ENCODE results near the gene FKBP5.
A peak's percentile ranks its signal among the peaks of the same experiment; 100 is the strongest.
"Not testable (repeated sequence)": the region's sequence is repeated elsewhere in the genome, so short reads cannot be mapped to it uniquely, and the experiment has no call there.

Gene FKBP5

GRCh38 chr6:35609588-35609987, 79.1 kb downstream of the FKBP5 start:
- no peak for DNase-seq (ENCODE audit: low read depth)

GRCh38 chr6:35607517-35608233, 81.0 kb downstream of the FKBP5 start:
- DNase-seq (ENCODE audit: low read depth), result no peak

- DNase-seq (ENCODE audit: low read depth), result no peak
These were observed 83.1 kb downstream of the FKBP5 start for GRCh38 chr6:35605600-35605999.

DNA sequence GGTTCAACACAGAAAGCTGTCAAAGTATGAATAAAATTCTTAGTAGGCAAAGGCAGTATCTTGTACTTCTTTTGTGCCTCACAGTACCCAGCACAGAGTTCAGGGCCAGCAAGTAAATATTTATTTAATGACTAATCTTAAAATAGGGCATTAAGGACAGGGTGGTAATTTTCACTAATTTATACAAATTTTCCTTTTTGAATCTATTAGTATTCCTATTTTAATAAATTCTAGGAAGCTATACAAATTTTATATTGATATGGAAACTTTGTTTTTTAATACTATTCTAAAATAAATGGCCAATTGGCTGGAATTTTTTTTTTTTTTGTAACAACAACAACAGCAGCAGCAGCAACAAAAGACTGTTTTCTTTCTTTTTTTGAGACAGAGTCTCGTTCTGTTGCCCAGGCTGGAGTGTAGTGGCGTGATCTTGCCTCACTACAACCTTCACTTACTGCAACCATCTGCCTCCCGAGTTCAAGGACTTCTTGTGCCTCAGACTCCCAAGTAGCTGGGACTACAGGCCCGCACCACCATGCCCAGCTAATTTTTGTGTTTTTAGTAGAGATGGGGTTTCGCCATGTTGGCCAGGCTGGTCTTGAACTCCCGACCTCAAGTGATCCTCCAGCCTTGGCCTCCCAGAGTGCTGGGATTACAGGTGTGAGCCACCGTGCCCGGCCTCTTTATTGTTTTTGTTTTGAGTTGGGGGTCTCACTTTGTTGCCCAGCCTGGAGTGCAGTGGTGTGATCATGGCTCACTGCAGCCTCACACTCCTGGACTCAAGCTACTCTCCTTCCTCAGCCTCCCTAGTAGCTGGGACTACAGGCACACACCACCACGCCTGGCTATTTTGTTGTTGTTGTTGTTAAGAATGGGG, 85.2 kb downstream of the FKBP5 start:
- no peak for DNase-seq (ENCODE audit: low read depth)

DNA sequence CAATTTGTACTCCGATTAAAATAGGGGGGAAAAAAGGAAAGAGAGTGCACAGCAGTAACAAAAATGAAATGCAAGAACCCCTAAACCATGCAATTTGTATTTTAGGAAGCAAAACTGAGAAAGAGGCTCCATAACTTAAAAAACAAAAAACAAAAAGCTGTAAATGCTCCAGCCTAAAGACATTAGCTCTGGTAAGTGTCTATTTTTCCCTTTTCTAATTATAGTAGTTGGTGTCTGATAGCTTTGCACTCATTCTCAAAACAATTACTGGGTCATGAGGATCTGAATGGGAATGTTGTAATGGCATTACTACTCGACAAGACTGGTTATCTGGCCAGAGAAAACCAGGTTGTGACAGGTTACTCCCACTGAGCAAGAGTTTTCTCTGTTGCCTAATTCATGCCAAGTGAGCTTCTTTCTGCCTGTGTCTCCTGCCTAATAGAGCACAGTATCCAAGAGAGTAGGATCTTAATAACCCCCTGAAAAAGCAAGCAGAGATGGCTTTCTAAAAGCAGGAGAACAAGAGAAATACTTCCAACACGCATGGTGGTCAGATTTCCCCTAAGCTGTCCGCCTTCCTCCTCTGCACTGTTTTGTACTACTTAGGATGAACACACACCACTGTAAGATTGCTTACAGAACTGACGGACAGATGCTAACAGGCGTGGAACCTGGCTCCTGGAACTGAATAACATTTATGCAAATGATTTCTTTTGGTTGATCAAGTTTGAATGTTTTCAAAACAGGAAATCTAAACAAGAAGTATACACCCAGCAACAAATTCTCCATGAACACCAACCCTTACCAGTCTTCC, 86.4 kb downstream of the FKBP5 start:
- no peak for DNase-seq (ENCODE audit: low read depth)

DNA sequence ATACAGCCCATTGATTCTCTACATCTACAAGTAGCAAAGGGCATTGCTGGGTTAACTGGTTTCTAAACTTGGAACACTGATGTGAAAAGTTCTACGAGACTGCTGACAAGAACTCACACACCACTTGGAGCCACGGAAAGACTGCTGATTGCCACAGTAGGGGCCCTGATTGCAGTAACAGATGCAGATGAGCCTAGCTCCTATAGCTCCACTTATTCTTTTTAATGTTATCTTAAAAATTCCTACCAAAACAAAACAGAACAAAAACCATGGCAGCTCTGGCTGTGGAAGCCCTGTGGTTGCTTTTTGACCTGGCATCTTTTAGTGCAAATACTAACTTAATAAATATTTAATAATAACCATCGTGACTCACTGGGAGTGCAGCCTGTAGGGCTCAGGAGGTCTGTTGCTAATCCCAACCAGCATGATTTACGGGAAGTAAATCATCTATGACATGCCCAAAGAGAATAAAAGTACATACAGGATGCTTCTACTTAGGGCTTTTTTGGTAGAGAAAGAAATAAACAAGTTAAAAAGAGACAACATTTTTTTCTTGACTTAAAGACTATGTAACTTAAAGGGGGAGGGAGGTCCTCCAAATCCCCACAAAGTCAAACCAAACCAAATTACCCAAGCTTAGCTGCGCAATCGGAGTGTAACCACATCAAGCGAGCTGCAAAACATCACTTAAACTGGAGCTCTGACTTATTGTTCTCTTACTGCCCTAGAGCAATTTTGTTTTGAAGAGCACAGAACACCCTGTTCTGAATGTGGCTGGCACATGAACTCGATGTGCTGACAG, 87.2 kb downstream of the FKBP5 start:
- peak; percentile 48 for DNase-seq (ENCODE audit: low read depth)

DNA sequence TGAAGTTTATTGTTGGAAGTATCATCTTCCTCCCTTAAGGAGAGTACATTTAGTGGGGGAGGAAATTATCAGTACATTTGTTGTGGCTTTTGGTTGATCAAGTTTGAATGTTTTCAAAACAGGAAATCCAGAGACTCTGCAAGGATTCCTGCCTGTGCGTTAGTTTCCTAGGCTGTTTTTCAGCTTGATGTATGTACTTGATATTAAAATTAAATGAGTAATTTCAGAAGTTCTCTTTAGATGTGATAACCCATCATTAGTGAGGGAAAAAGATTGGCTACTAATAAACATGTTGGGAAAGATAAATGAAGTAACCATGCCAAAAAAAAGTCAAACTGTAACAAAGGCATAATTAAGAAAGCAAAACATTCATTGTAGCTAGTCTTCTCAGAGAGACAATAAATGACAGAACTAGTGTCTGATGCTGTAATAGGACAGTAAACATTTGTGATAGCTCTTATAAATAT, 88.0 kb downstream of the FKBP5 start:
- no peak for DNase-seq (ENCODE audit: low read depth)

DNA sequence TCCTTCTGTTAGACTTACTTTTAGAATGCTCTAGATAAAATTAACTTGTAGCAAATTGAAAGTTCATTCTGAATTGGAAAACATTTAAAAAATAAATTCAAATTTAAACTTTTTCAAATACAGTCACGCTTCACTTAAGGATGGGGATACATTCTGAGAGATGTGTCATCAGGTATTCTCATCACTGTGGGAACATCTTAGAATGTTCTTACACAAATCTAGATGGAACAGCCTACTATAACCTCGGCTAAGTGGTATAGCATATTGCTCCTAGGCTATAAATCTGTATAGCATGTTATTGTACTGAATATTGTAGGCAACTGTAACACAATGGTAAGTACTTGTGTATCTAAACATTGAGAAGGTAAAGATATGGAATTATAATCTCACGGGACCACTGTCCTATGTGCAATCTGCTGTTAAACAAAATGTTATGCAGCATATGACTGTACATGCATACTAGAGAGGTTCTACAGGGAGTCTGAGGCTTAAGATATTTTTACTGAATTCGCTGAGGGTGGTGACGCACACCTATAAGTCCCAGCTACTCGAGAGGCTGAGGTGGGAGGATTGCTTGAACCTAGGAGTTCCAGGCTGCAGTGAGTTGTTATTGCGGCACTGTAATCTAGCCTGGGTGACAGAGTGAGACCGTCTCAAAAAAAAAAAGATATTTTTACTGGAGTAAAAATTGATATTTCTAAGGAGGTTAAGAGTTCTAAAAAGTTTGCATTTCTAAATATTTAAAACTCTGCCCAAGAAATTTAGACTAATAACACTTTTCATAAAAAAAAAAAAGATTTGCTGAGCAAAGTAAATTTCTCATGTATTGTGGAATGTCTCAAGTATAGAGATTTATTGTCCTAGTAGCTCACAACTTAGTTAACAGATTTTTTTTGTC, 88.7 kb downstream of the FKBP5 start:
- no peak for DNase-seq (ENCODE audit: low read depth)

DNA sequence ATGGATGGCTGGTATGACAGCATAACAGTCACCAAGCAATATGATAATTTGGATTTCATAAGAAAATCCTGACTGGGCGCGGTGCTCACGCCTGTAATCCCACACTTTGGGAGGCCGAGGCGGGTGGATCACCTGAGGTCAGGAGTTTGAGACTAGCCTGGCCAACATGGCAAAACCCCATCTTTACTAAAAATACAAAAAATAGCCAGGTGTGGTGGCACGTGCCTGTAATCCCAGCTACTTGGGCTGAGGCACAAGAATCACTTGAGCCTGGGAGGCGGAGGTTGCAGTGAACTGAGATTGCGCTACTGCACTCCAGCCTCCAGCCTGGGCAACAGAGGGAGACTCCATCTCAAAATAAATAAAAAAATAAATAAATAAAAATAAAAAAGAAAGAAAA, 90.1 kb downstream of the FKBP5 start:
- not testable (repeated sequence) for DNase-seq (ENCODE audit: low read depth)

DNA sequence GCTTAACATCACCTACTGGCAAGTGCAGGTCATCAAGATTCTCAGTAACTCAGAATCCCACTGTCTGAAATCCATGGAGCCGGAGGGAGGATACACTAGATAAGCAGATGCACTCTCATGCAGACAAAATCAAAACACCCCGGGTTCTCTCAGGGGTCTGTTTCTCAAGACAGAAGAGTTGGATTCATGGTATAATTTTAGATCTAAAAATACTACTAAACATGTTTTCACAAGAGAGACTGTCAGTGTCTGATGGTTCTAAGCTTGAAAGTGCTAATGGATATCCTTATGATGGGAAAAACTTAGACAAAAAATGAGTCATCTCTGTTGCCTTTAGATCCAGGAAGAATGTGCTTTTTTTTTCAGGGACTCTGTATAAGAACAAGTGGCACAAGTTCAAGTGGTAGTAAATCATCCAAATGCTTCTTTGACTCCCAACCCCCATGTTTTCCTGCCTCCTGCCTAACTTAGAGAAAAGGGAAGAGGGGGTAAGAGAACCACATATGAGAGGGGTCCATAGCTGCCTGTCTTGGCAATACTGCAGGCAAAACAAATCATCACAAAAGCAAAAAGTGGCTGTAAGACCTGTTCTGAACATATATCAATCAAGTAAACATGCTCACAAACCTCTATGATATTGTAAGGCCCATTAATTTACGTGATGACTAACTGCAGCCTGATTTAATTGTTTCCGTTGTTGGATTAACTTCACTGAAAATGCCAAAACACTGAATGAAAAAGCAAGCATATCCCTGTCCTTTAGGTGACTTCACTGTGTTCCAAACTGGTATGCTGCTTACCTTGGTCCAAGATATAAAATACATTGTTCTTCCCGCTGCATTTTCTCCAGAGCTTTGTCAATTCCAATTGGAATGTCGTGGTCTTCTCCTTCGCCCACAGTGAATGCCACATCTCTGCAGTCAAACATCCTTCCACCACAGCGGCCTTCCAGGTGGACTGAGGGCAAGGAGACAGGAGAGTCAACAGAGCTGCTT, 92.0 kb downstream of the FKBP5 start:
- DNase-seq (ENCODE audit: low read depth), result no peak

- DNase-seq (ENCODE audit: low read depth), result no peak
These were observed 94.1 kb downstream of the FKBP5 start for GRCh38 chr6:35594503-35595186.

DNA sequence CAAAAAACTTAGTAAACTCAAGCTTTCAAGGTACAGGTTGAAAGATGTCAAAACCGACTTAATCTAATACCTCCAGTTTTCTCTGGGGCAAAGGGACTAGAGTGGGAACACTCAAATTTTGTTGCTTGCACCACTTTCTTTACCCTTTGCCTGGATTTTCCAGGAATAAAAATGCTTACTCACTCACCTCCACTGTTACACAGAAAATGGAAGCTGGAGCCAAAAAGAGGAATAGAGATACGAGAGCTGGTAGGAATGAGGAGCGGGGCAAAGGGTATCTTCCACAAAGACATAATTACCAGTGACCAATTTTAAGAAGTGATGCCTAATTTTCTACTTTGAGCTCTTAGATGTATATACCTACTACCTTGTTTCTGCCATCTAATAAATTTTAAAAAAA, 96.5 kb downstream of the FKBP5 start:
- DNase-seq (ENCODE audit: low read depth), result no peak

GRCh38 chr6:35590622-35591066, 98.1 kb downstream of the FKBP5 start:
- DNase-seq (ENCODE audit: low read depth), result no peak

DNA sequence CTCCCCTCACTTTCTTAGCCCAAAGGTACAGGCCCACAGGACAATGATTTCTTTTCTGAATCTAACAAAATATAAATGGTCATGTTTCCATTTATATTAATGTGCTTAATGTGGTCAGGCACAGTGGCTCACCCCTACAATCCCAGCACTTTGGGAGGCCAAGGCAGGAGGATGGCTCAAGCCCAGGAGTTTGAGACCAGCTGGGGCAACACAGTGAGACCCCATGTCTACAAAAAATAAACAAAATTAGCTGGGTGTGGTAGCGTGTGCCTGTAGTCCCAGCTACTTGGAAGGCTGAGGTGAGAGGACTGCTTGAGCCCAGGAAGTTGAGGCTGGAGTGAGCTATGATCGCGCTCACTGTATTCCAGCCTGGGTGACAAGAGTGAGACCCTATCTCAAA, 98.8 kb downstream of the FKBP5 start:
- DNase-seq (ENCODE audit: low read depth), result no peak

DNA sequence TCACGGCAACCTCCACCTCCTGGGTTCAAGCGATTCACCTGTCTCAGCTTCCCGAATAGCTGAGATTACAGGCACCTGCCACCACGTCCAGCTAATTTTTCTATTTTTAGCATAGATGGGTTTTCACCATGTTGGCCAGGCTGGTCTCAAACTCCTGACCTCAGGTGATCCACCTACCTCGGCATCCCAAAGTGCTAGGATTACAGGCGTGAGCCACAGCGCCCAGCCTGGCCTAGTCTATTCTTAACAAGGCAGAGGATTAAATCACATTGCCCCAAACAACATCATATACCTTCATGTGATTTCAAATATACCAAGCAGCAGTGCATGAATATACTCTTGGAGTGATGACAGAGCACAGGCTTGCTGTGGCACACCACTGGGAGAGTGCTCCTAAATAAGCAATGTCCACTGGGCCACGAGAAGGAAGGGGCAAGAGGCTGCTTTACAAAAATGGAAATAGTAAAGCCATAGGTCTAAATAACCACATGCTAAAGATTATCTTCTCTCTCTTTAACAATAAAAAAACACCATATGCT, 99.4 kb downstream of the FKBP5 start:
- no peak for DNase-seq (ENCODE audit: low read depth)

DNA sequence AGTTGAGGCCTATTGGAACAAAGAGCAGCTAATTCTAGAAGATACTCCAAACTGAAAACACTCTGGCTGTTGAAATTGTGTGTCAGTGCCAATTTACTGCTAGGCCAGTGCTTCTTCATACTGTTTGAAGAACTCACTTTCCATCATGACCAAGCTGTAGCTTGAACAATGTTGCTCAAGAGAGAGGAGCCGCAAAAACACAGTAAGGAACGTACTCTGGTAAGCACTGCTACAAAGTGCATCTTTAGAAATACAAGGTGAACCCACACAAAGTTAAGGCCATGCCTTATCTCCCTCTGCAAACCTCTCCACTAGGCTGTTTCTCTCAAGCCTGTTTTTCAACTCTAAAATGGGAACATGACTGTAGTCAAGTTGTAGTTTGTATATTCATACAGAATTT, 101.5 kb downstream of the FKBP5 start:
- DNase-seq (ENCODE audit: low read depth), result no peak

DNA sequence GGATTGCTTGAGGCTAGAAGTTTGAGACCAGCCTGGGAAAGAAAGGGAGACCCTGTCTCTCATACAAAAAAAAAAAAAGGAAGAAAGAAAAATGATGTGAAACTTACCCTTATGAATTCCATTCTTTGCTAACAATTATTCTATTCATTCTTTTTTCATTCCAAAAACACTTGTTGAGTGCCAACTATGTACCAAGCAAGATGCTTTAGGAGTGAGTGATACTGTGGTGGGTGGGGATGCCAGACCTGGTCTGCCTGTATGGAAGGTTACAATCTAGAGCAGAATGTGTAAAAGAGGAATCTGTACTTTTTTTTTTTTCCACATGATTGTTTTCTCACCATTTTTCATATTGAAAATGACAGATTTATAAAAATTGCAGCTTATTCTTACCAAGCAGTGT, 102.2 kb downstream of the FKBP5 start:
- DNase-seq (ENCODE audit: low read depth), result no peak

DNA sequence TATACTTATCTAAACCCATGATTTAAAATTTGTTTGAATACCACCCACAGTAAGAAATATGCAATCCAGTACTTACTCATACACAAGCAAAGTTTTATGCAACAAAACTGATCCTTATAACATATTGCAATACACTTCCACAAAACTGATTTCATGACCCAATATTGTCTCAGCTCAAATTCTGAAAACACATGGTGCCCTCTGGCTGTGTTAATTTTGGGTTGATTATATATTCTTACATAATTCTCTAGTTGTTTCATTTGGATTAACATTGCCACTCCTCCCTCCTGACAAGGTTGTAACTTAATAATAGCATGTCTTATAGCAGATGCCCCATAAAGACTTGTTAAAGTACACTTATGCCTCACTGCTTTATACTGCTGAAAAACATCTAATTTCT, 103.1 kb downstream of the FKBP5 start:
- no peak for DNase-seq (ENCODE audit: low read depth)
